ENCODE measurements around the gene CELF2.
"Not testable (repeated sequence)": the region's sequence is repeated elsewhere in the genome, so short reads cannot be mapped to it uniquely, and the experiment has no call there.

The CELF2 gene

GRCh38 chr10:11336722-11337162, 319.1 kb downstream of the CELF2 start:
- no peak for DNase-seq

- DNase-seq: no peak
Observed at GRCh38 chr10:11337516-11337915, 319.8 kb downstream of the CELF2 start.

- no peak for DNase-seq
Observed at GRCh38 chr10:11338160-11338844, 320.6 kb downstream of the CELF2 start.

GRCh38 chr10:11339013-11339412, 321.3 kb downstream of the CELF2 start:
- no peak for DNase-seq

GRCh38 chr10:11339660-11340059, 322.0 kb downstream of the CELF2 start:
- DNase-seq: no peak

- DNase-seq: no peak
Observed at GRCh38 chr10:11341283-11341960, 323.8 kb downstream of the CELF2 start.

- DNase-seq: no peak
Observed at GRCh38 chr10:11344081-11344480, 326.4 kb downstream of the CELF2 start.

GRCh38 chr10:11344550-11344949, 326.9 kb downstream of the CELF2 start:
- no peak for DNase-seq

GRCh38 chr10:11345224-11346054, 327.8 kb downstream of the CELF2 start:
- DNase-seq: no peak

GRCh38 chr10:11347580-11347979, 329.9 kb downstream of the CELF2 start:
- DNase-seq: not testable (repeated sequence)

- no peak for DNase-seq
Observed at GRCh38 chr10:11351801-11352200, 334.1 kb downstream of the CELF2 start.

GRCh38 chr10:11353006-11353896, 335.6 kb downstream of the CELF2 start:
- DNase-seq: no peak

GRCh38 chr10:11354823-11355222, 337.2 kb downstream of the CELF2 start:
- no peak for DNase-seq

- DNase-seq: no peak
Observed at GRCh38 chr10:11355592-11355991, 337.9 kb downstream of the CELF2 start.

- DNase-seq: no peak
Observed at GRCh38 chr10:11357439-11357838, 339.8 kb downstream of the CELF2 start.

- DNase-seq: no peak
Observed at GRCh38 chr10:11358011-11358410, 340.3 kb downstream of the CELF2 start.

GRCh38 chr10:11358923-11359575, 341.4 kb downstream of the CELF2 start:
- DNase-seq: no peak

GRCh38 chr10:11359869-11360268, 342.2 kb downstream of the CELF2 start:
- DNase-seq: no peak

GRCh38 chr10:11363497-11363896, 345.8 kb downstream of the CELF2 start:
- DNase-seq: no peak

- no peak for DNase-seq
Observed at GRCh38 chr10:11364241-11364640, 346.6 kb downstream of the CELF2 start.

- not testable (repeated sequence) for DNase-seq
Observed at GRCh38 chr10:11366889-11367288, 349.2 kb downstream of the CELF2 start.

- DNase-seq: no peak
Observed at GRCh38 chr10:11367505-11367904, 349.8 kb downstream of the CELF2 start.
